ENCODE measurements around the gene WNT9A. TPM values are rescaled to one million over a fixed set of nuclear protein-coding genes. Genes with fewer than 3 reads are reported as not detected.

WNT9A gene
- total RNA-seq, 2 experiments from 2014 or later, result not detected

DNA sequence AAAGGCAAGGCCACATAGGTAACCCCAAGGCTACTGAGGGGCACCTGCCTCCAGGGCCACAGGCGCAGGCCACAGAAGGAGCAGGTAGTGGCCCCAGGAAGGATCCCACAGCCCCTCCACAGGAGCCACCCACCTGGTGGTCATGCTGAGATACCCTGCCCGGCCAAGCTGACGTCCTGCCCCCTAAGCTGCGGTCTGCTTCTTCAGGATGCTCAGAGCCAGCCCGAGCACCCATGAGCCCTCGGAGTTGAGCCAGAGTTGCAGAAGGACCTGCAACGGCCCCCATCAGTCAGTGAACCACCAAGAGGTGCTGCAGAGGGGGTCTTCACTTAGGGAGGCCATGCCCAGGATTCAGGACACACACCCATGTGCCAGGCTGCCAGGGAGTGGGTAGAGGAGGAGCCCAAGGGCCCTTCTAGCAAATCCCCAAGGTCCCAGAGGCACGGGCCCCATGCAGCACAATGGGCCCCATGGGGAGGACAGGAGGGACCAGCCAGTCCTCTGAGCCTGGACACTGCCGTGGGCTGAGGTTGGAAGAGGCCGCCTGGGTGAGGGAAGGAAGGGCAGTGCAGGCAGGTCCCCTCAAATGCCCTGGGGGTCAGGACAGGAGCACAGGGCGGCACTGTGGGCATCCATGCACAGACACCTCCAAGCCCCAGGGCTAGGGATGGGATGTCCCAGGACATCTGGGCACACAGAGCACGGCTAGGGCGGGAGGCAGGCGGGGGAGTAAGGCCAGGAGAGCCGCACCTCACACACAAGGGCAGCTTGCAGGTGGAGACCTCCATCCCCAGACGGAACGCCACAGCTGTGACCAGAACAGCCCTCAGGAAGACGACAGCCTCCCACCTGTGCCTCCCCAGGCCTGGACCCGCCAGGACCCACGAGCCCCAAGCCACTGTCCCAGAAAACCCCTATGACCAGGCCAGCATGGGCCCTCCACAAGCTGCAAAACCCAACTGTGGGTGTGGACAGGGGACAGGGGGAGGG is 20.5 kb downstream of the WNT9A start:
- ChIA-PET POLR2A (no interaction called here), CTCF (ENCODE audit: unreplicated experiment) (no interaction called here)
- Histone ChIP-seq H3K4me2 (ENCODE audit: low read length) (no peak overlapping the region), H3K79me2 (ENCODE audit: insufficient read depth, low read depth, low read length) (no peaks in the 10 kb centered on the region), H3K36me3 (ENCODE audit: insufficient read depth, low read length) (no peaks in the 10 kb centered on the region), H3K9me2 (ENCODE audit: insufficient read depth, low read length) (no peaks in the 10 kb centered on the region), H3K4me1 (ENCODE audit: insufficient read depth, low read length, poor library complexity, severe bottlenecking) (no peaks in the 10 kb centered on the region), H3K27ac (ENCODE audit: low read depth, low read length, poor library complexity, severe bottlenecking) (no peak overlapping the region), H2AFZ (ENCODE audit: low read length) (no peak overlapping the region), H3K9me3 (ENCODE audit: low read length) (no peaks in the 10 kb centered on the region), H3K4me3 (ENCODE audit: low read depth, low read length, poor library complexity, severe bottlenecking) (no peak overlapping the region), H4K20me1 (ENCODE audit: insufficient read depth, low read length) (no peaks in the 10 kb centered on the region)
- BruUV-seq (replicated peaks), result no TSS peak
- intact Hi-C loops (cut with micrococcal nuclease; ENCODE audit: unreplicated experiment), result no loop called here
- no peak for TF ChIP-seq EZH2phosphoT487 (IDR thresholded peaks at IDR 0.05; ENCODE audit: borderline replicate concordance, low read depth, low read length)
- TF ChIP-seq, protein P1, sequence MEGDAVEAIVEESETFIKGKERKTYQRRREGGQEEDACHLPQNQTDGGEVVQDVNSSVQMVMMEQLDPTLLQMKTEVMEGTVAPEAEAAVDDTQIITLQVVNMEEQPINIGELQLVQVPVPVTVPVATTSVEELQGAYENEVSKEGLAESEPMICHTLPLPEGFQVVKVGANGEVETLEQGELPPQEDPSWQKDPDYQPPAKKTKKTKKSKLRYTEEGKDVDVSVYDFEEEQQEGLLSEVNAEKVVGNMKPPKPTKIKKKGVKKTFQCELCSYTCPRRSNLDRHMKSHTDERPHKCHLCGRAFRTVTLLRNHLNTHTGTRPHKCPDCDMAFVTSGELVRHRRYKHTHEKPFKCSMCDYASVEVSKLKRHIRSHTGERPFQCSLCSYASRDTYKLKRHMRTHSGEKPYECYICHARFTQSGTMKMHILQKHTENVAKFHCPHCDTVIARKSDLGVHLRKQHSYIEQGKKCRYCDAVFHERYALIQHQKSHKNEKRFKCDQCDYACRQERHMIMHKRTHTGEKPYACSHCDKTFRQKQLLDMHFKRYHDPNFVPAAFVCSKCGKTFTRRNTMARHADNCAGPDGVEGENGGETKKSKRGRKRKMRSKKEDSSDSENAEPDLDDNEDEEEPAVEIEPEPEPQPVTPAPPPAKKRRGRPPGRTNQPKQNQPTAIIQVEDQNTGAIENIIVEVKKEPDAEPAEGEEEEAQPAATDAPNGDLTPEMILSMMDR (conservative IDR thresholded peaks at IDR 0.05; ENCODE audit: low read length), result no peak
- no peak for DNase-seq (ENCODE audit: low spot score)

DNA sequence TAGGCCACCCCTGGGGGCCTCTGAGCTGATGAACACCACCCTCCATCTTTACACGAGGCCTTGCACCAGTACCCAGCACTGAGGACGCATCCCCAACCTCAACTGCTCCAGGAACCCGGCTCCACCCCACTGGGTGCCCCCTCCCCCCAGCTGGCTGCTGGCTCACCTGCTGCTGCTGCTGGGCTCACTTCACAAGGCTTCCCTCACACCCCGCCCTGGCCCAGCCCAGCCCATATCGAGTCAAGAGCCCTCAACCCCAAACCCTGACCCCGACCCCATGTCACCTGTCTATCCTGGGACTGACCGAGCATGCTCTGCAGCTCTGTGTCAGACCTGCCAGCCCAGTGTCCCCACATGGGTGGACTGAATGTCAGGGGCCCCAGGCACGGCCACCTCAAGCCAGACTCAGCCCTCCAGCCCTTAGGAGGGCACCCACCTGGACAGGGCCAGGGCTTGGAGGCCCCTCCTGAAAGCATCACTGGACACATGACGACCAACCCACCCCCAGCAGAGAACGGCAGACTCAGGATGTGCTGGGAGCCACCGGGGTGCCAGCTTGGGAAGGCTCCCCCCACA is 21.4 kb downstream of the WNT9A start:
- no peaks in the 10 kb centered on the region for H4K20me1 ChIP-seq (ENCODE audit: insufficient read depth, low read length)
- H3K27ac ChIP-seq (ENCODE audit: low read depth, low read length, poor library complexity, severe bottlenecking), result no peak overlapping the region
- H3K4me1 ChIP-seq (ENCODE audit: insufficient read depth, low read length, poor library complexity, severe bottlenecking), result no peaks in the 10 kb centered on the region
- BruUV-seq (replicated peaks), result no TSS peak
- intact Hi-C loops (cut with micrococcal nuclease; ENCODE audit: unreplicated experiment), result no loop called here
- no peak overlapping the region for H2AFZ ChIP-seq (ENCODE audit: low read length)
- H3K9me3 ChIP-seq (ENCODE audit: low read length), result no peaks in the 10 kb centered on the region
- ChIA-PET CTCF (ENCODE audit: unreplicated experiment) (no interaction called here), POLR2A (no interaction called here)
- no peak for DNase-seq (ENCODE audit: low spot score)
- H3K4me2 ChIP-seq (ENCODE audit: low read length), result no peak overlapping the region
- no peaks in the 10 kb centered on the region for H3K9me2 ChIP-seq (ENCODE audit: insufficient read depth, low read length)
- H3K36me3 ChIP-seq (ENCODE audit: insufficient read depth, low read length), result no peaks in the 10 kb centered on the region
- TF ChIP-seq, protein P1 (conservative IDR thresholded peaks at IDR 0.05; ENCODE audit: low read length), result no peak
- no peak for TF ChIP-seq EZH2phosphoT487 (IDR thresholded peaks at IDR 0.05; ENCODE audit: borderline replicate concordance, low read depth, low read length)
- no peak overlapping the region for H3K4me3 ChIP-seq (ENCODE audit: low read depth, low read length, poor library complexity, severe bottlenecking)
- H3K79me2 ChIP-seq (ENCODE audit: insufficient read depth, low read depth, low read length), result no peaks in the 10 kb centered on the region
